ENCODE data around the gene MAP7D3.

- no peak for TF ChIP-seq CTCF (IDR thresholded peaks at IDR 0.05 in 2 of 3, conservative IDR thresholded peaks at IDR 0.05 in 1 of 3; ENCODE audit: borderline replicate concordance in 1 of 3, insufficient read depth in 1 of 3, low read depth in 2 of 3, low read length in 2 of 3)
- TF ChIP-seq SRF (IDR thresholded peaks at IDR 0.05; ENCODE audit: low read depth), result no peak
- no peak for TF ChIP-seq POLR2AphosphoS5 (IDR thresholded peaks at IDR 0.05; ENCODE audit: low read depth, low read length)
Measured at GRCh38 chrX:136227074-136227473, 24.1 kb downstream of the MAP7D3 start.

Data from HCT116 (cell line).